HepG2 (cell line): ENCODE results near the gene PRKG1. TPM values are rescaled to one million over a fixed set of nuclear protein-coding genes. Genes with fewer than 3 reads are reported as not detected.

Experiments
- ATF7-NPFF ChIP-seq: sonication (generic); formaldehyde crosslinking; IDR thresholded peaks from 2 replicates; pipeline ENCODE4 v1.8.1; 2023; ENCODE audit warnings: mild to moderate bottlenecking, low read depth, missing genetic modification reagents, moderate library complexity
- BCL6 ChIP-seq: IDR thresholded peaks from 2 replicates; pipeline ENCODE4 v1.6.1; 2016; ENCODE audit warnings: missing genetic modification reagents, missing compliant biosample characterization
- ESRRA ChIP-seq: sonication (generic); formaldehyde crosslinking; IDR thresholded peaks from 2 replicates; pipeline ENCODE4 v1.5.1; 2020; ENCODE audit warnings: mild to moderate bottlenecking, low read depth, missing genetic modification reagents
- GATA4 ChIP-seq: sonication (generic); IDR thresholded peaks from 2 replicates; pipeline ENCODE4 v1.6.1; 2016; ENCODE audit warnings: antibody characterized with exemption, low read depth, borderline replicate concordance
- HDAC6 ChIP-seq: fragments of 200-600 bp; sonication (generic); IDR thresholded peaks from 2 replicates; pipeline ENCODE4 v1.7.0; 2017; ENCODE audit warnings: mild to moderate bottlenecking, antibody characterized with exemption, low read length, low read depth
- HNRNPUL1 ChIP-seq: fragments of 200-400 bp; formaldehyde crosslinking; IDR thresholded peaks from 2 replicates; pipeline ENCODE4 v1.6.1; 2017; ENCODE audit warnings: low read depth, mild to moderate bottlenecking, low read length, moderate library complexity
- HOXA9 ChIP-seq: sonication (generic); formaldehyde crosslinking; IDR thresholded peaks from 2 replicates; pipeline ENCODE4 v1.8.1; 2022; ENCODE audit warnings: missing genetic modification reagents, mild to moderate bottlenecking, moderate library complexity, borderline replicate concordance
- JDP2 ChIP-seq: sonication (generic); formaldehyde crosslinking; IDR thresholded peaks from 2 replicates; pipeline ENCODE4 v1.8.1; 2022; ENCODE audit warnings: missing genetic modification reagents, borderline replicate concordance
- KLF9 ChIP-seq: IDR thresholded peaks from 2 replicates; pipeline ENCODE4 v1.6.1; 2016; ENCODE audit warnings: low read depth
- MIXL1 ChIP-seq: IDR thresholded peaks from 2 replicates; pipeline ENCODE4 v1.6.1; 2016
- NR3C1 ChIP-seq: sonication (generic); formaldehyde crosslinking; IDR thresholded peaks from 2 replicates; pipeline ENCODE4 v1.4.0; 2020; ENCODE audit warnings: missing genetic modification reagents
- RFX3 ChIP-seq: IDR thresholded peaks from 2 replicates; pipeline ENCODE4 v1.6.1; 2016; ENCODE audit warnings: missing biosample characterization, missing genetic modification reagents
- SALL1 ChIP-seq: sonication (generic); formaldehyde crosslinking; IDR thresholded peaks from 2 replicates; pipeline ENCODE4 v1.8.0; 2022; ENCODE audit warnings: mild to moderate bottlenecking, missing genetic modification reagents
- SP5 ChIP-seq: IDR thresholded peaks from 2 replicates; pipeline ENCODE4 v1.6.1; 2016; ENCODE audit warnings: low read depth, borderline replicate concordance
- SRSF1 ChIP-seq: fragments of 200-400 bp; formaldehyde crosslinking; optimal IDR thresholded peaks from 2 replicates; pipeline ENCODE3; 2017; ENCODE audit warnings: mild to moderate bottlenecking, low read depth, low read length, moderate library complexity
- TRIM24 ChIP-seq: sonication (generic); formaldehyde crosslinking; IDR thresholded peaks from 2 replicates; pipeline ENCODE4 v1.8.0; 2022; ENCODE audit warnings: mild to moderate bottlenecking, missing genetic modification reagents
- YY1 ChIP-seq: IDR thresholded peaks from 2 replicates; pipeline ENCODE4 v1.6.1; 2011; ENCODE audit warnings: low read length, low read depth, moderate library complexity, mild to moderate bottlenecking; ENCODE audit not compliant: insufficient read depth, insufficient replicate concordance
- ZEB1 ChIP-seq: IDR thresholded peaks from 2 replicates; pipeline ENCODE4 v1.6.1; 2012; ENCODE audit warnings: mild to moderate bottlenecking, low read depth, inconsistent platforms; ENCODE audit not compliant: insufficient replicate concordance
- ZNF713 ChIP-seq: sonication (generic); formaldehyde crosslinking; IDR thresholded peaks from 2 replicates; pipeline ENCODE4 v1.4.0; 2020; ENCODE audit warnings: mild to moderate bottlenecking, missing genetic modification reagents
- ZNF720 ChIP-seq: sonication (generic); formaldehyde crosslinking; IDR thresholded peaks from 2 replicates; pipeline ENCODE4 v1.4.0; 2020; ENCODE audit warnings: missing genetic modification reagents
- ZNF772 ChIP-seq: sonication (generic); formaldehyde crosslinking; IDR thresholded peaks from 2 replicates; pipeline ENCODE4 v1.5.0; 2020; ENCODE audit warnings: mild to moderate bottlenecking, missing genetic modification reagents
- polyA plus RNA-seq, 8 experiments: library from polyadenylated mRNA; depleted of rRNA in 3 of 8; stranded (reverse) in 7 of 8; unstranded in 1 of 8; fragments of >200 nt; fragmentation: Illumina TruSeq in 4 of 8; extraction: Trizol in 4 of 8; gene quantifications; 2 replicates each; pipeline versions ENCODE4 v1.2.1 to v1.2.3, GENCODE V29; 2011 to 2016; ENCODE audit warnings: low read depth in 4 of 8, missing spikeins in 1 of 8, mixed read lengths in 1 of 8; ENCODE audit not compliant: insufficient read depth in 1 of 8
- total RNA-seq, 5 experiments: library from RNA; depleted of rRNA; stranded (reverse); fragments of >200 nt; fragmentation: Illumina TruSeq; extraction: Trizol; gene quantifications; 2 replicates each; pipeline ENCODE4 v1.2.3, GENCODE V29; 2016; ENCODE audit warnings: low read depth in 1 of 5
- TF ChIP-seq, protein P1 (sequence below): fragments of 450-650 bp; IDR thresholded peaks from 2 replicates; pipeline ENCODE4 v1.6.1; 2016
- TF ChIP-seq, protein P2 (sequence below): IDR thresholded peaks from 2 replicates; pipeline ENCODE4 v1.6.1; 2016; ENCODE audit warnings: mild to moderate bottlenecking, missing biosample characterization, missing genetic modification reagents

Gene PRKG1
- total and polyA plus RNA-seq, 2 of the 13 experiments (the other 11 are each of a cell fraction or from before 2014, with no cell fraction given) = 0.01 TPM; not detected in 1

DNA sequence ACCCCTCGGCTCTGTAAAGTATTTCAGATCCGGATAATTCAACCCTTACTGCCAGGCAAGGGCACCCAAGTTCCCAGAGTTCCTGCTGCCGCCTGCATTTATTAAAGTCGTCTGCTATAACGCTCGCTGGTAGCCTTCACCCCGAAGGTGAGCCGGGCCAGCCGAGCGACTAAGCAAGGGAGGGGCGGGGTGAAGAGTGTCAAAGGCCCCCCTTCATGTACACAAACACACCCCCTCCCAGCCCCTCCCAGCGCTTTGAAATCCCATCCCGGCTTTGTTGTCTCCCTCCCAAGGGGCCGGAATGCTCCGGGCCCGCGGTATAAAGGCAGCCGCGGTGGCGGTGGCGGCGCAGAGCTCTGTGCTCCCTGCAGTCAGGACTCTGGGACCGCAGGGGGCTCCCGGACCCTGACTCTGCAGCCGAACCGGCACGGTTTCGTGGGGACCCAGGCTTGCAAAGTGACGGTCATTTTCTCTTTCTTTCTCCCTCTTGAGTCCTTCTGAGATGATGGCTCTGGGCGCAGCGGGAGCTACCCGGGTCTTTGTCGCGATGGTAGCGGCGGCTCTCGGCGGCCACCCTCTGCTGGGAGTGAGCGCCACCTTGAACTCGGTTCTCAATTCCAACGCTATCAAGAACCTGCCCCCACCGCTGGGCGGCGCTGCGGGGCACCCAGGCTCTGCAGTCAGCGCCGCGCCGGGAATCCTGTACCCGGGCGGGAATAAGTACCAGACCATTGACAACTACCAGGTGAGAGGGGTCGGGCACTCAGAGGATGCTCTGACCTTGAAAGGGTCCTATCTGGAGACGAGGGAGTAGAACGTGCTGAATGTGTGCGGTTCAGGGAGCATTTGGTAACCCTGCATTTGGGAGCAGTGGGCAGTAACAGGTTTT is 1239.9 kb downstream of the PRKG1 start, which contains the start of gene DKK1 (continued):
- TF ChIP-seq, protein P1, sequence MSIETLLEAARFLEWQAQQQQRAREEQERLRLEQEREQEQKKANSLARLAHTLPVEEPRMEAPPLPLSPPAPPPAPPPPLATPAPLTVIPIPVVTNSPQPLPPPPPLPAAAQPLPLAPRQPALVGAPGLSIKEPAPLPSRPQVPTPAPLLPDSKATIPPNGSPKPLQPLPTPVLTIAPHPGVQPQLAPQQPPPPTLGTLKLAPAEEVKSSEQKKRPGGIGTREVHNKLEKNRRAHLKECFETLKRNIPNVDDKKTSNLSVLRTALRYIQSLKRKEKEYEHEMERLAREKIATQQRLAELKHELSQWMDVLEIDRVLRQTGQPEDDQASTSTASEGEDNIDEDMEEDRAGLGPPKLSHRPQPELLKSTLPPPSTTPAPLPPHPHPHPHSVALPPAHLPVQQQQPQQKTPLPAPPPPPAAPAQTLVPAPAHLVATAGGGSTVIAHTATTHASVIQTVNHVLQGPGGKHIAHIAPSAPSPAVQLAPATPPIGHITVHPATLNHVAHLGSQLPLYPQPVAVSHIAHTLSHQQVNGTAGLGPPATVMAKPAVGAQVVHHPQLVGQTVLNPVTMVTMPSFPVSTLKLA = no peak
- TF ChIP-seq GATA4 = peak; percentile 82
- no peak for TF ChIP-seq ESRRA (CRISPR knock-in tag)
- no peak for TF ChIP-seq SRSF1
- TF ChIP-seq SP5 = peak; percentile 98
- TF ChIP-seq ZNF772 (CRISPR knock-in tag) = peak; percentile 90
- TF ChIP-seq ZNF713 (CRISPR knock-in tag) = 0 out of 2 replicates have a peak, but pooled peaks have one; percentile 27
- TF ChIP-seq HNRNPUL1 = no peak
- TF ChIP-seq, protein P2, sequence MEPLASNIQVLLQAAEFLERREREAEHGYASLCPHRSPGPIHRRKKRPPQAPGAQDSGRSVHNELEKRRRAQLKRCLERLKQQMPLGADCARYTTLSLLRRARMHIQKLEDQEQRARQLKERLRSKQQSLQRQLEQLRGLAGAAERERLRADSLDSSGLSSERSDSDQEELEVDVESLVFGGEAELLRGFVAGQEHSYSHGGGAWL (CRISPR knock-in tag) = peak; percentile 49; the same call in 1 of the 2 replicates
- no peak for TF ChIP-seq KLF9 (CRISPR knock-in tag)
- TF ChIP-seq MIXL1 (CRISPR knock-in tag) = no peak
- peak; percentile 85 for TF ChIP-seq YY1
- peak; percentile 72 for TF ChIP-seq SALL1 (CRISPR knock-in tag)
- TF ChIP-seq ZNF720 (CRISPR knock-in tag) = no peak
- TF ChIP-seq HDAC6 = no peak
- 0 out of 2 replicates have a peak, but pooled peaks have one; percentile 19 for TF ChIP-seq ATF7-NPFF (CRISPR knock-in tag)
- peak; percentile 76; the same call in 1 of the 2 replicates for TF ChIP-seq BCL6 (CRISPR knock-in tag)
- no peak for TF ChIP-seq HOXA9 (CRISPR knock-in tag)
- TF ChIP-seq ZEB1 = no peak
- no peak for TF ChIP-seq NR3C1 (CRISPR knock-in tag)
- TF ChIP-seq RFX3 (CRISPR knock-in tag) = 0 out of 2 replicates have a peak, but pooled peaks have one; percentile 9
- TF ChIP-seq JDP2 = no peak
- no peak for TF ChIP-seq TRIM24 (CRISPR knock-in tag)
